NCI-H82 treated with DMSO at 0.1 percent for 48 hours (cell line): ENCODE data around the gene RSL1D1.
A peak's percentile ranks its signal among the peaks of the same experiment; 100 is the strongest.
"Not testable (repeated sequence)": the region's sequence is repeated elsewhere in the genome, so short reads cannot be mapped to it uniquely, and the experiment has no call there.

Source experiments
- DNase-seq: peaks from one replicate; lab custom pipeline; 2025; ENCODE audit not compliant: unreplicated experiment; lab: John Stamatoyannopoulos, UW

Gene RSL1D1

GRCh38 chr16:11799017-11799381, 52.3 kb downstream of the RSL1D1 start:
- DNase-seq: no peak

DNA sequence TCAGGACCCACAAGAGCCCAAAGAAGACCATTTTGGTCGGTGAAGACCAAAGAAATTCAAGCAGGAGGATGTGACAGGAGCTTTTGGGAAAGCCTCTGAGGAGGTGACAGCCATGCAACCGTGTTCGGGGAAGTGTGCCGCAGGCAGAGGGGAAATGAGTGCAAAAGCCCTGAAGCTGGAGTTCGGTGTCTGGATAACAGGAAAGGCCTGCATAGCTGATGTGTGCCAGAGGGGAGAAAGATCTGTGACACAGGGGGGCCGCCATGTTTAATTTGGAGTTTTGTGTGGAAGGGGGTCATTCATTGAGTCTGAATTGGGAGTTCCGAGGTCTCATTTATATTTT, 53.4 kb downstream of the RSL1D1 start:
- no peak for DNase-seq

DNA sequence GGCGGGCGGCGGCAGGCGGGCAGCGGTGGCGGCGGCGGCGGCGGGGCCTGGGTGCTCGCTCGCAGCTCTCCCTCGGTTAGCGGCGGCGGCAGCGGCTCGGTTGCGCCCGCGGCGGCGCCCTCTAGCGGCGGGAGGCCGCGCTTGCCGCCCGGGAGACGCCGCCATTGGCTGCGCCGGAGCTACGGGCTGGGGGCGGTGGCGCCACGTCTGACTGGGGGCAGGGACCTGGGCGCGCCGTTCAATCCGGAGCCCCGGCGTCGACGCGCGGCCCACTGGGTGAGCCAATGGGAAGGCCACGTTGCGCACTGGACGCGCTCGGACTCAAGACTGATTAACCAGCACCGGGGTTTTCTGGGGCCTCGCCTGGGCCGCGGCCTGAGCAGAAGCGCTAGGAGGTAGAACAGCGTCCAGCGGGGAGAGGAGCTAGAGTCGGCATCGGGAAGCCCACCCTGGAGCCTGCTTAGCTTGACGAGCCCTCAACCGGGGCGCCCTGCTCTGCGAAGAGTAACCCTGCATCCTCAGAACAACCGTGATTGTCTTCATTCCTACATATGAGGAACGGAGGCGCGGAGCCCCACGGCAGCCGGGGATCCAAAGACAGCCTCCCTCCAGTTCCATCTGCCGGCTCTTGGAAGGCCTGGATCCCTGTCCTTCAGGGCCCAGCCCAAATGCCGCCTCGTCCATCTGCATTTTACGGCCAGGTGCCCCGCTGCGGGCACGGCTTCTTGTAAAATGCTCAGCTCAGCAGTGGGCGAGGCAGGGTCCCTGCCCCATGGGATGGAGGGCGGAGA, 54.0 kb downstream of the RSL1D1 start, which contains the start of gene ZC3H7A:
TSS of gene ZC3H7A (minus strand) at position 93 of the 791 bp plus-strand sequence. CDS start 14,904 bp downstream, outside the sequence.
- peak; percentile 85 for DNase-seq

DNA sequence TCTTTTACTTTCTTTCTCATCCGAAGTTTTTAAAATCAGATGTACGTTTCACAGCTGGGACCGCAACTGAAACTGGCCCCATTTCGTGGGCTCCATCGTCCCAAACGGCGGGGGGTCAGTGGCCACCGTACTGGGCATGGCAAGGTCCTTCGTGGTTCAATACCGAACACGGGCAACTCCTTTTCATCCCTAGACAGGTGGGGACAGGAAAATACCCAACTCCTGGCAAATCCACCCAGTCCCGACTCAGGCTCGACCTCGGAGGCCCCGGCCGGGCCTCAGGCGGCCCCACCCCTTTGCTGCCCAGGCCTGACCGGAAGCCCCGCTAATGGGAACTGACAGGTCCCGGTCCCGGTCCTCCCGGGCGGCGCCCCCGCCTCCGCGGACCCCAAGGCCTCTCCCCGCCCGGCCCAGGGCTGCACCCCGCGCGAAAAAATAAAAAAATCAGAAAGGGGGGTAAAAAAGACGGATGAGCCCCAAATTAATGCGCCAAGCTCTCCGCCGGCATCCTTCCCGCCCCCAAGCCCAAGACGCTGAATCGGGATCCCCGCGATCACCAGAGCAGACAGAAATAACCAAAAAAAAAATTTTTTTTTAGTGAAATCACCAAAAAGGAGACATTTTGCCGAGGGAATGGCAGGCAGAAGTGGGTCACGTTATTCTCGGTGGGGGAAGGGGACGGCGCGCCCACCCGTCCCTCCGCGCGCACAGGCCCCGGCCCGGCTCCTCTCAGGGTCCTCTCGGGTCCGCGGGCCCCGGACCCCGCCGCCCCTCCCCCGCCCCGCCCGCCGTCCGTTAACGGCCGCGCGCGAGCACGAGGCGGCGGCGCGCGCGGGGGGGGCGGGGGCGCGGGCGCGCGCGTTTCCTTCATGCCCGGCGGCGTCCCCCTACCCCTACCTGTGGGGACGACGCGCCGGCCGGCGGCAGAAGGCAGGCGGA, 54.8 kb downstream of the RSL1D1 start:
- no peak for DNase-seq

DNA sequence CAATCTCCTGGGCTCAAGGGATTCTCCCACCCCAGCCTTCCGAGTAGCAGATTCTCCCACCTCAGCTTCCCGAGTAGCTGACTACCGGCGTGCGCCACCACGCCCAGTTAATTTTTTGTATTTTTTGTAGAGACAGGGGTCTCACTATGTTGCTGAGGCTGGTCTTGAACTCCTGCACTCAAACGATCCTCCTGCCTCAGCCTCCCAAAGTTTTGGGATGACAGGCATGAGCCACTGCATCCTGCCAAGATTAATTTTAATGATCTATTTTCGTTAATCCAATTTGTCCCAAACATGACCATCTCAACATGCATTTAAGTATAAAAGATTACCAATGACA, 55.5 kb downstream of the RSL1D1 start:
- no peak for DNase-seq

GRCh38 chr16:11794996-11795886, 56.1 kb downstream of the RSL1D1 start:
- DNase-seq: no peak

- DNase-seq: no peak
Observed at GRCh38 chr16:11794447-11794846, 56.9 kb downstream of the RSL1D1 start.

- DNase-seq: no peak
Observed at GRCh38 chr16:11793840-11794239, 57.5 kb downstream of the RSL1D1 start.

- DNase-seq: peak; percentile 91
Observed at GRCh38 chr16:11792410-11793241, 58.7 kb downstream of the RSL1D1 start.

- DNase-seq: no peak
Observed at GRCh38 chr16:11791144-11791828, 60.1 kb downstream of the RSL1D1 start.

GRCh38 chr16:11788914-11789313, 62.4 kb downstream of the RSL1D1 start:
- no peak for DNase-seq

GRCh38 chr16:11784980-11785599, 66.3 kb downstream of the RSL1D1 start:
- not testable (repeated sequence) for DNase-seq

DNA sequence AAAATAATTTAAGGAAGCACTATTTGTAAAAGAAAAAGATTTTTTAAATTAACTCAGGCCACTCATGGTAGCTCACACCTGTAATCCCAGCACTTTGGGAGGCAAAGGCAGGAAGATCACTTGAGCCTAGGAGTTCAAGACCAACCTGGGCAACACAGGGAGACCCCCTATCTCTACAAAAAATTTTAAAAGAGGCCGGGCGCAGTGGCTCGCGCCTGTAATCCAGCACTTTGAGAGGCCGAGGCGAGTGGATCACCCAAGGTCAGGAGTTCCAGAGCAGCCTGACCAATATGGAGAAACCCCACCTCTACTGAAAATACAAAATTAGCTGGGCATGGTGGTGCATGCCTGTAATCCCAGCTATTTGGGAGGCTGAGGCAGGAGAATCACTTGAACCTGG, 67.0 kb downstream of the RSL1D1 start:
- not testable (repeated sequence) for DNase-seq

DNA sequence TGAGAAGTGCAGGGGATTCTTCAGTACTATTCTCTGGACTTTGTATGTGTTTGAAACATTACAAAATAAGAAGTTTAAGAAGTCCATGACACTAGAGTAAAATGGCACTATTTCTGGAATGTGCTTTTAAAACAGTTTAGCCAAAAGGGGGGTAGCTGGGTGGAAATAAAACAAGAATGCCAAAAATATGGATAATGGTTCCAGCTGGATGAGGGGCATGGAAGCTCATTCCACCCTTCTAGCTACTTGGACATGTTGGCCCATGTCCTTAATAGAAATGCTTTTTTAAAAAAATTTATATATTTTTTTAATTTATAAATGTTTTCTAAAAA, 67.3 kb downstream of the RSL1D1 start:
- no peak for DNase-seq
